Islet of Langerhans (tissue), 1 donor: ENCODE results near the gene CLDN24.

Experiments used
- FAIRE-seq: peaks from one replicate; lab custom pipeline; 2011; peaks lifted over from hg19 to GRCh38; lab: Jason Lieb, UNC

The CLDN24 gene

DNA sequence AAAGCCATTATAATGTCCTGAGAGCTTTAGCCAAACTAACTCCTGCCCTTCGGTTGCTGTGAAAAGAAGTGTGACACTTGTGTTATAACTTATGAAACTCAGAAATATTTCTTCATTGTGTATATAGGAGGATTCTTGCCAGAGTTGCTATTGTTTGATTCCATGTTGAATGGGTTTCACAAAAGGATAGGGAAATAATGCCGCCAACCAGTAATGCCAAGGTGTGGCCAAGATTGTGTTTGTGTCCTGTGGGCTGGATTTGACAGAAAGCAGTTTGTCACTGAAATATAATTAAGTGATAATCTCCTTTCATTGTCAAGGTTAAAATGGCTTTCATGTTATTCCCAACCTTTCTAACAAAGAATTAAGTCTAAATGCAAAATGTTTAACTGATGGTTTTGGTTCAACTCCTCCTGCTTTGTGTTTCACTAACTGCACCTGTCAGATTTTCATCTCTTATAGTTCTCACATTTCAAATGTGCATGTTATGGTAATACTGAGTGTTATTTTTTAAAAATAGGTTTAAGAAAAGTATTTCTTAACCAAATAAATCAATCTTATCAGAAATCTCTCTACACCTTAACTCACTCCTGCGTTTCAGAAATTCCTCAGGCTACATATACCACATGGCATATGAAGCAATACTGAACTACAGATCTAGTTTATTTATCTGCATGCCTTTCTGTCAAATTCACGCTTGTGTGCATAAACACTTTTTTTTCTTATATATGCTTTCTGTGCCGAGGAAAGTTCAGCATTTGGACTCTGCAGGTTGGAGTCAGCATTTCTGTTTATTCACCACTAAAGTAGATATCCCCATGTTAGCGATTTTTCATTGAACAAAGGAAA lies 1.8 kb downstream of the CLDN24 start, which contains the start of gene CLDN22:
Gene CLDN22 (minus strand): TSS at position 66 of the 849 bp plus-strand sequence. CDS start 58 bp downstream, at position 8.
- FAIRE-seq: no peak

DNA sequence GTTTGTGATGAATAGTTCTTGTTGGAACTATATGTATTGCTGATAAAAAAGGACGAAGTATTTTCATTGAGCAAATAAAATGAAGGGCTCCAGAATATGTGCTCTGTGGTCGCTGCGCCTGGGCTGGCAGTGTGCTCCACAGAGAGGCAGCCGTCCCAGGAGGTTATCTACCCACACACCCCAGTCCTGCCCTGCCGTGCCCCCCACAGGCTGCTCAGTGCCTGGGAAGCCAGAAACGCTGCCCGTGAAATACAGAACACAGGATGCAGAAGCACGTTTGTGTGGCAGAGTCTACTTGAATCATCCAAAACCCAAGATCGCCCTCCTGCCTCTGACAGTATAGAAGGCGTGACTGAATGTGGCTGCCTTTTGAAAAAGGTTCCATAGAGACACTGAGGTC lies 3.6 kb downstream of the CLDN24 start:
- FAIRE-seq: no peak

DNA sequence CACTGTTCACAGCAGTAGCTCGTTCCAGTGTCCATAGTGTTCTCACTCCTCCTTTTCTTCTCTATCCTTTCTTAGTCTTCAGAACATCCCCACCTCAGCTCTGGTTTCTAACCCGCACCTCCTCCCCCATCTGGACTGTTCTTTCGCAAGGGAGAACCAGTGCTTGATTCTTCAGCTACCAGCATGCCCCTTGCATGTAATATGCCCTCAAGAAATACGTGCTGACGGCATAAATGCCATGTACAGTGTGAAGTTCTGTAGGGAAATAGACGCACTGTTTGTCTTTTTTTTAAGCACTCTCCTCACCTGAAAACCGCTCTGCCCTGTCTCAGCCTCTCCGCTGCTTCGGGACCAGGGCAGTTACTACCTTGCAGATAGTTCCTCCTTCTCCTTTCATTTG lies 7.4 kb downstream of the CLDN24 start:
- no peak for FAIRE-seq

DNA sequence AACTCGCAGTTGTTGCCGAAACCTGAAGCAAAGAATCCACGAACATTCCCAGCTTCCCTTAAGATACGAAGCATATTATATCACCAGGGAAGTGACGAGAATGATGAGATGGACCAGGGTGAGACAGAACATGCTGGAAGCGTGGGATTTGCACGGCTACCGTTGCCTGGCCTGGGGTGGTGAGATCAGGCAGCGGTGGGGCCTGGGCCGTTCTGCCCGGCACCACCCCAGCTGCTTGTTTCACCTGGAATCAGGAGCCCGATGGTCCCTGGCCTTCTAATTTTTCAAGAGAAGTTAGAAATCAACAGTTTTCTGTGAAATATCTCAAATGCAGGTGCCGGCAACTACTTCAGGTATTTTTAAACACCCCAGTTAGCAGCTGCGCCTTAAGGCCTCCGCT lies 7.9 kb downstream of the CLDN24 start:
- FAIRE-seq: no peak

DNA sequence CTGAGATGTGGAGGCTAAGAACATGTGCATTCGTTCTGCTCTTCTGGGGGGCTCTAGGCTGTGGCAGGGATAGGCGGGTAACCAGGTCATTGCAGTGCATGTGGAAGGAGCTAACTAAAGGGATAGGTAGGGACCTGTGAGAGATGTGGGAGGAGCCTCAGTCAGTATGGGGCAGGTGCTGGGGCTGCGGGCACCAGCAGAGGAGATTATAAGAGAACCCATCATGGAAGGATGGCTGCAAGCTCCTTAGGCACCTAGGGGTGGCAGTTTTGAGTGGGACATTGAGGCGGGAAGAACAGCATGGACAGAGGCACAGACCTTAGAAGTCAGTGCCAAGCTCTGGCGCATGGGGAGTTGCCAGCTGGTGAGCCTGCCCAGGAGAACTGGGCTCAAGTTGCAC lies 9.4 kb downstream of the CLDN24 start:
- FAIRE-seq: no peak

DNA sequence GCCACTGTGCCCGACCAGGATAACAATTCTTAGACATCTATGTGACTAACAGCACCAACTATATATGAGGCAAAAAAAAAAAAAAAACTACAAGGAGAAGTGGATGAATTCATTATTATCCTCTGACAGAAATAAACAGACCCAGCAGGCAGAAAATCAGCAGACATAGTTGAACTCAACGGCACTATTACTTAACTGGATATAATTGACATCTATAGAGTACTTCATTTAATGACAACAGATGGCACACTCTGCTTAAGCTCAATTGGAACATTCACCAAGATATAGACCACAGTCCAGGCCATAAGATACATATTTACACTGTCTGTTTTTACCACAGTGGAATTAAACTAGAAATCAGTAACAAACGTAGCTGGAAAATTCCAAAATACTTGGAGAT lies 15.4 kb downstream of the CLDN24 start:
- no peak for FAIRE-seq

DNA sequence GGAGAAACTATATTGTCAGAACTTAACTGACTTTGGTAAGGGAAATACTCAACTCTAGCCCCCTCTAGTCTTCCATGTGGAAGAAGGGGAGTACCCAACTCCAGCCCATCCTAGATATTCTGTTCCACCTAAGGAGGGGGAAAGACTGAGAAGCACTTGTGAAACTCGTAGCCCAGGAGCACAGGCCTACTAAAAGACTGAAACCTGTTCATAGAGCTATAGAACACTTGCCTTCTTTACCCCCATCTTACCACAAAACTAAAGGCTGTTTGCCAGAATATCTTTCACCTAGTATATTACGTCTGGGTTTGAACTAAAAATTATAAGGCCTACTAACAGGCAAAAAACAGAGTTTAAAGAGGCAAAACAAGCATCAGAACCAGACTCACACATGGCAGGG lies 17.7 kb downstream of the CLDN24 start:
- no peak for FAIRE-seq

DNA sequence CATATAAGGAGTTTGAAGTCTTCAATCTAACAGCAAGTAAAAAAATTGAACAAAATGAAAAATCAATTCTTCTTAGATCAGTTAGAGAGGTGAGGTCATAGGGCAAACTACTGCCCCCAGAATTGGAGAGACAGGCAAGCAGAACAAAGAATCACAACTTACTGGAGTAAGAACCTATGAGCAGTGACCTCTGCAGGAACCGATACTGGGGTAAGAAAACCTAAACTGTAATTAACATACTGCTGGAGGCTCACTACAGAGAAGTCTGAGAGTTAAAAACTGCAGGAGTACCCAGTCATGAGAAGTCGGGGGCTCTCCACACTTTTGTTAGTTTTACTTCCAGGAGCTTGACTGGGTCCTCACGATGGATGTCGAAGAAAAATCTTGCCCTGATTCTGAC lies 18.2 kb downstream of the CLDN24 start:
- no peak for FAIRE-seq

DNA sequence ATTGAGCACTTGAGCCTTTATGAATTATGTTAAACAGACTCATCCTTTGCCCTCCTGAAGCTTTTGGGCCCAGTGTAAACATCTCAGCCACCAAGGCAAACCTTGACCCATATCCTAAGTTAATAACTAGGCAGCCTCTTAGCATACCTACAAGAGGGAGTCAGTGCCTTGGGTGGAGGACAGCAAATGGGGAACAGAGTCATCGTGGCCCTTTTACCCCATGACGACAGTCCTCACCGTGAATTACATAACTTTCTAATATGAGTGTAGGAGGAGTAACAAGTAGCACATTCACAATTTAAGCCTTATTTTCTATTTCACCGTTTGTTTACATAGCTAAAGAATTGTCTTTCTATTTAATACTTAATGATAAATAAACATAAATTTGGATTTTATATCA lies 18.9 kb downstream of the CLDN24 start:
- FAIRE-seq: no peak

DNA sequence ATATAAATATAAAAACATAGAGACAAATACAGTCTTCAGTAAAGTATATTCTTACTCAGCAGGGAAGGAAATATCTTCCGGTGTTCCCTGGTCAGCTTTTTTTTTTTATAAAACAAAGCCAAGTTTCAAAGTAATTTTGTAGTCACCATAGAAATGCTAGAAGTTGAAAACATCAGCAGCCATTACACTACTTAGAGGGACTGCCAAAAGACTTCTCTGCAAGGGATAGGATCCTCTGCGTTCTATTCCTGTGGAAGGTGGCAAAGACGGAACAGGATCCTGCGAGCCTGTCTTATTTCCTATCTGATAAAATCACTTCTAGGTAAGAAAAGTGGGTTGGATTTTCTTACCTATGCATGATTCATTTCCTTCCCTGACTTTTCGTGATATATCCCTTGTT lies 21.6 kb downstream of the CLDN24 start:
- no peak for FAIRE-seq

DNA sequence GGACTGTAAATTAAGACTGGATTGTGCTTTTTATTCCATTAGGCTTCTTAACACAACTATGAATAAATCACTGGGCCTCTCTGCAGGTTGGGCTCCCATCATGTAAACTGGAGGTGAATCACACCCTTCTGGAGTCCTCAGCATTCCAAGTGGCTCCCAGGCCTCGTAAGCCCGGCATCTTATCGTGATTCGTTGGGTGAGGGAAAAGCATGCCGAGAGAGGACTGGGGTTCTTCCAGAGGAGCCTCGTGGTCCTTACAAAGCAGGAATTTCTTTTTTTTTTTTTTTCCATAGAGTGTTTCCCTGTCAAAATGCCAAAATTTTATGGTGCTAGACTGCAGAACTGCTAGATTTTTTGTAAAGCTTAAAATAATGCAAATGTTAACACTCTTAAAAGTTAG lies 22.2 kb downstream of the CLDN24 start:
- no peak for FAIRE-seq

DNA sequence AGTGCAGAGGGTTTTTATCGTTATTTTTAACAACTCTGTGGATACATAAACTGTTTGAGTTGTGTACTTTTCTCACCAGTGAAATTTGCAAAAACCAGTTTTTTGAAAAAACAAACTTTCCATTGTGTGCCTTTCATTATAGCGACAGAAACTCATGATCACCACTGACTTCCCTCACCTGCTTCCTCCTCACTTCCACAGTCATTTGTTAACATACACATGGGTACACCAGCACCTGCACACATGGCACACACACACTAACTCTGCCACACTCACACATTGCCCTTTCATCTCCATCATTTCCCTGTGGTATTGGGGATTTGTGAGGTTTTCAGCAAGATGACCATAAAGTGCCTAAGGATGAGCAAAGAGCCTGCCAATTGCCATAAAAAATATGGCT lies 22.8 kb downstream of the CLDN24 start:
- FAIRE-seq: no peak

DNA sequence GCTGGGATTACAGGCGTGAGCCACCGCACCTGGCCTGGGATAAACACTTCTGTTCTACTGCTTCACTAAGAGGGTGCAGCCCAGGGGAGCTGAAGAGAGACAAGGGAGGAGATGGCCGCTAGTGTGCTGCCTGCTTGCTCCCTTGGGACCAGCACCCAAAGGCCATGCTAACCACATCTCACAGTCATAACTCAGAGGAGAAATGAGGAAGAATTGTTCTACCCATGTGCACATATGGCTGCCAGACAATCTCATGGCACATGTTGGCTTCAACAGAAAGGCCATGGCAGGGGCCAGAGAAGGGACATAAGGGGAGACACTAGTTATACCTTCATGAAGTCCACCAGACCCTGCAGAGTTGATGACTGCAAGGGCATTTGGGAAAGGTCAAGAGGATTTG lies 24.6 kb downstream of the CLDN24 start:
- no peak for FAIRE-seq

DNA sequence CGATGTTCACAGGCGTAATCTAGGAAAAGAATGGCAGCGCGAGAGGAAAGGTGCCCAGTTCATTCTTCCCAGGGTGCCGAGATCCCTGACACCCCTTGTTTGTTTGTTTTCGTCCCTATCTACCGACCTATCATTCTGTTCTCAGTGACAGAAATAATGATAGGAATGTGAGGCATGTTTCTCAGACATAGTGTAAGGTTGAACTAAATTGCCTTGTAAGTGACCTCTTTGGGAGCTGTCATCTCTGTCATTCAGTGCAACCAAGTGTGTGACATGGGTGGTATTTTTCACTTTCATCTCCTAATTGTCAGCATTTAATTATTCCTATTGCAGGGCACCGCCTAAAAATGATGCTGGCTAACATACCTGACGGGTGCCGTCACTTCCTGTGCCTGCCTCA lies 26.5 kb downstream of the CLDN24 start:
- no peak for FAIRE-seq

DNA sequence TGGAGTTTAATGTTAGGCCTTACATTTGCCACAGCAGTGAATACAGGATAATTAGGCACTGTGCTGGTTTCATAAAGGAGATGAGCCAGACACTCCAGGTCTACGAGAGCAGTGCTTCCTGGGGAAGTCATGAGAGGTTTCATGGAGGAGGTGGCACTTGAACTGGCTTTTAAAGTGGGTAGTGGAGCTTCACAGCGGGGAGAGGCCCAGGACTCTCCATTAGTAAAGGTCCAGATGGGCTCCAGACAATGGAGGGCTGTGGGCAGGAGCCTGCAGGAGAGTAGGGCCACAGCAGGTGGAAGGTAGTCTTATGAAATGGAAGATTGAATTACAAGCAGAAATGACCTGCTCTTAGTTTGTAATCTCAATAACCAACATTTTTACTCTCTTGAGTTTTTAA lies 31.2 kb downstream of the CLDN24 start:
- no peak for FAIRE-seq

DNA sequence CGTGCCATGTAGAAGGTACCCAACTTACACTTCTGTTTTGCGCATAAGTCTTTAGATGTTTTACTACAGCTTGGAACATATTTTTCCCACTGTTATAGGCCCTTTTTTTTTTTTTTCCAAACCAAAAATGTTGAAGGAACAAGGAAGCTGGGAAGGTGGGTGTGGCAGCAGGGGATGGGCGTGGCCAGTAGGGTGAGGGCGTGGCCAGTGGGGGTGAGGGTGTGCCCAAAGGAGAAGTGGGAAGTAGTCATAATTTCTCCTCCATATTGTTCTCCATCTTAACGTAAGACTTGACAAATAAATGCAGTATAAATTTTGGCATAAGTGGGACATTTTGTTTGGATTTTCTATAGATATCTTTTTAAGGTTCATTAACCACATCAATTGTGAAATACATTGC lies 32.5 kb downstream of the CLDN24 start:
- FAIRE-seq: no peak

DNA sequence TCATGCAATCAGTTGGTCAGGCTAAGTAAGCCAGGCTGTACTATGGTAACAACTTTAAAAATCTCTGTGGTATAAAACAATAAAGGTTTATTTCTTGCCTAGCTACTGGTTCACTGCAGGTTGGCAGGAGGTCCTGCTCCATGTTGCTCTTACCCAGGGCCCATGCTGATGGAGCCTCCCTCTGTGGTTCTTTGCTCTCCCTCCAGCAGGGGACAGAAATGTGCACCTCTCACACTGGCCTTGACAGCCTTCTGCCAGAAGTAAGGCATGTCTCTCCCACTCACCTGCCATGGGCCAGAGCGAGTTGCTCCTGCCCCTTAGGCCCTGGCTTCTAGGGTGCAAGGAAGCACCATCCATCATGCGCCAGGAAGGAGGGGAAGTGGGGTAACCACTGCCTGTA lies 33.3 kb downstream of the CLDN24 start:
- no peak for FAIRE-seq

DNA sequence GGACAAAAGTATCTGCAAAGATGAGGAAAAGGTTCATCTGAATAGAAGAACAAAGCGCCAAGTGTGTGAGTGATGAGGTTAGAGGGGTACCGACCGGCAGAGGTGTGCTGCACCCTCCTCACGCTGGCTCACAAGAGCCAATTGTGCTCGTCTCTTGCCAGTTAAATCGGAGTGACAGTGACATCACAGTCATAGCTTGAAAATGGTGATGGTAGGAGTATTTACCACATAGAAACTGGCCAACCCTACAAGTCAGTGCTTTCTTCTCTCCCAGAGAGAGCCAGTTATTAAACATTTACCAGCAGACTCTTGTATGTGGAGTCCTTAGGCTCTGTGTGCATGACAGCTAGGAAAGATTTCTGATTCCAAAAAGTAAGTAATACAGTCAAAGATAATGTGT lies 34.5 kb downstream of the CLDN24 start:
- no peak for FAIRE-seq

DNA sequence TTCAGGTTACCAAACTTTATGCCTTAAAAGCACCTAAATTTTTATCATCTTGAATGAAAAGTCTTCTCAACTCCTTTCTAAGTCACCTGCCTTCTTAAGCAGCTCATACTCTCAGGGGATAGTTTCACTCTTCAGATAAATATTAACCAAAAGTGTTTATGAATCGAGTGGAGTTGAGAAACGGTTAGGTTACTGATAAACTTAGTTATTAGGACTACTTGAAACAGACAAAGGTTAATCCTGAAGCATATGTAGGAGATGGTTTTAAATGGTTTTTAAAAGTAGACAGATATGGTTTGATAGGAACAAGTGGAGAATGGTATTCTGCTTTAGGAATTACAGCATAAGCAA lies 34.9 kb downstream of the CLDN24 start:
- no peak for FAIRE-seq

DNA sequence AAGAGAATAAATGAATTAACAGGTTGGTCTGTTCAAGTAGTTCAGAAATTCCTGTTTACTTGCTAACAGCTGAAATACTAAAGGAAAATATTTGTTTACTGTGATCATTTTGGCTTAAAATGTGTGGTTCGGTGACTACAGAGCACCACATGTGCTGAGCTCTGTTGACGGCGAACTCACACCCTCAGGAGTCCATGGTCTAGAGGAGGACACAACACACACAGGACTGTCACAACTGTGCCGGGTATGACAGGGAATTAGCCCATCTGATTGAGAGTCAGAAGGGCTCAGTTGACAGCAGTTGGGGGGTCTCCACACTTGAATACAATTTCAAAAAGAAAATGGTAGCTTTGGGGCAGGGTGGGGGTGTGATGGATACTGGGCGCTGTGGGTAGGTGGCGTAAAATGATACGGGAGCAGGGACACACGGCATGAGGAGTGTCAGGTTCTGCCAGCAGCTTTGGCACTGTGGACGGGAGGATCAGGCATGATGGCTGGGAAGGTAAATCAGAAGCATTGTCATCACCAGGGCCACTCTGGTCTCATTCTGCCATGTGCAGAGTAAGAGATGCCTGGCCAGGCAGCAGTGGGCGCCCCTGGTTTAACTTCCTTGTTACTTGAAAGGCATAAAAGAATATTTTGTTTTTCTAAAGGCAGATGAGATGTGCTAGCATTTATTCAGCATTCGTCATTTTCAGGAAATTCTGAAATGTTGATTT lies 35.5 kb downstream of the CLDN24 start:
- FAIRE-seq: no peak

DNA sequence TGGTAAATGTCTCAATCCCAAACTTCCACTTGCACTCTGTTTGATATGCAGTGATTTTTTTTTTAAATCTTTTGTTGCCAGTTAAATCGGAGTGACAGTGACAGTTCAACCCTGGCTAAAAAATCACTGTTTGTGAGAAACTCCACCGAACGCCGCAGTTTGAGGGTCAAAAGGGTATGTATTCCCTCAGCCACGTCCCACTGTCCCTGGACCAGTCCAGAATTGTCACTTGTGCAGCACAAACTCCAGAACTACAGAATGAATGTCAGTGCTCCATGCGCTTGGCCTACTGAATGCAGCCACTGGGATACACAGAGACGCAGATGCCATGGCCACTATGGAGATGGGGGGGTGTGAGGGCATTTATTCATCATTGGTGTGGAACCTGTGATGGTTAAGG lies 36.3 kb downstream of the CLDN24 start:
- FAIRE-seq: no peak

DNA sequence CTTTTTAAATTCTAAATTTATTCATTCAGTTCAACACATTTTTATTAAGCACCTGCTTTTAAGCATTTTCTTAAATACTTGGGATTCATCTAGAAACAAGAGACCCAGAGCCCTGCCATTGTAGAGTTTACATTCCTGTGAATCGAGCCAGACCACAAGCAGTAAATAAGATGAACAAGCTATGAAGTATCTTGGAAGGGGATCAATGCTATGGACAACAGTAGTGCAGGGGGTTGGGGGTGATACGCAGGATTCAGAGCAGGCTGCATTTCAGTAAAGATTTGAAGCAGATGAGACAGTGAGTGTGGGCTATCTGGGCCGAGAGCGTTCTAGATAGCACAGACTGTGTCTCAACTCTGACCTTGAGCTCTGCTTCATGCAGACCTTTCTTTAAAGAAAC lies 37.3 kb downstream of the CLDN24 start:
- peak; percentile 60 for FAIRE-seq

DNA sequence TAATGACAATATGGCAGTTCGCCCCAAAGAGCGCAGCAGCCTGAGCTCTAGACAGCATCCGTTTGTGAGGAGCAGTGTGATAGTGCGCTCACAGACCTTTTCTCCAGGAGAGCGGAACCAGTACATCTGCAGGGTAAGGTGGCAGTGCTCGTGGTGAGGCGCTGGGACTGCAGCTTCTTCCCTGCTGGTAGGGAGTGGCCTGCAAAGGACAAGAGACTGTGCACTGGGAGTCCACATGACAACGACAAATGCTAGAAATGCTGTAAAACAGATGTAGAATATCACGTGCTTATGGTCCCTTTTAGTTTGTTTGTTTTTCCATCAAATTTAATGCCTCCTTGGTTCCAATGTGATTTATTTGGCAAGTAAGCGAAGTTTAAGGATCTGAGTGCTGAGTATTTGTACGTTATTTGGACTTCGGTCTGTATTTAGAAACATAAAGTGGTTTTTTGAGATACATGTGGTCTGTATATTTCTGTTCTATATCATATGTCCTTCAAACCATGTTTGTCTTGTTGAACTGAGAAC lies 37.9 kb downstream of the CLDN24 start:
- FAIRE-seq: peak; percentile 99

DNA sequence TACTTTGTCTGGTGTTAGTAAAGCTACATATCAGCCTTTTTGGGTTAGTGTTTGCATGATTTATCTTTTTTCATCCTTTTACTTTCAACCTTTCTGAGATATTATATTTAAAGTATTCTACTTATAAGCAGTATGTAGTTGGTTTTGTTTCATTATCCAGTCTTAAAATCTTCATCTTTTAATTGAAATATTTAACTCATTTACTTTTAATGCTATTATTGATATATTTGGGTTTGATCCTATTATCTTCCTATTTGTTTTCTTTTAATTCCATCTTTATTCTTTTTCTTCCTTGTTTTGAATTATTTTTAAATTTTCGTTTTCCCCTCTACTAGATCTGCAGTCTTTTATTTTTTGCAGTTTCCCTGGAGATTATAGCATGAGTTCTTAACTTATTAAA lies 46.1 kb downstream of the CLDN24 start:
- FAIRE-seq: no peak
